ENCODE results near the gene TIRAP. TPM values are rescaled to one million over a fixed set of nuclear protein-coding genes. Genes with fewer than 3 reads are reported as not detected.
A peak's percentile ranks its signal among the peaks of the same experiment; 100 is the strongest.

Gene TIRAP
- total and polyA plus RNA-seq, 9 of the 15 experiments (the other 6 are each of a cell fraction or from before 2014, with no cell fraction given), result 0.60 to 8.7 (median 3.7) TPM

DNA sequence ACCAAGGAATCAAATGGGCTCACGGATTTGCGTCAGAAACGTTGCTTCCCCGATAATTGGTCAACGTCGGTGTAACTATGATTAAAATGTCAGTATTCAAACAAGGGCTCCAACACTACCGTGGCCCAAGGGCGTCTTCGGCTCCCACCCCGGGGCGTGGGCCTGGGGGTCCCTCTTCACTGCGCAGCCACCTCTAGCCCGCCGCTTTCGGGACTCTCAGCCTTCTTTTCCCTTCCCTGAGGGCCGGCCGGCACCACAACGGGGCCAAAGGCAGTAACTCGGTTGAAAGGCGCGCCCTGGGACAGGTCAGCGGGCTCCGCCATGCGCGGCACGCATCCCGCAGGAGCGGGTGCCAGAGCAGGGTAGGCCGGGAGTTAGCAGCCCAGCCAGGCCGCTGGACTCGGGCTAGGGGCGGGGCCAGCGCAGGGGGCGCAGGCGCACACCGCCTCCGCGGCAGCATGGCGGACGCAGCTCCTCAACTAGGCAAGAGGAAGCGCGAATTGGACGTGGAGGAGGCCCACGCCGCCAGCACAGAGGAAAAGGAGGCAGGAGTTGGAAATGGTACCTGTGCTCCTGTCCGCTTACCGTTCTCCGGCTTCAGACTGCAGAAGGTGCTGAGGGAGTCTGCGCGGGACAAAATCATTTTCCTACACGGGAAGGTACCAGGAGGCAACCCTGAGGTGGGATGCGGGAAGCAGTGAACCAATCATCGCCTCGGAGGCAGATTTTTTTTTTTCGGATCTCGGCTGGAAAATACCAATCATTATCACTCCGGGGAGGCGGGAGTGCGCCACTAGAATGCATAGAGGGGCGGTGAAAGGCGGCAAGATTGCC, 20.9 kb downstream of the TIRAP start, which contains the start of gene DCPS (continued):
- TF ChIP-seq, protein P1, sequence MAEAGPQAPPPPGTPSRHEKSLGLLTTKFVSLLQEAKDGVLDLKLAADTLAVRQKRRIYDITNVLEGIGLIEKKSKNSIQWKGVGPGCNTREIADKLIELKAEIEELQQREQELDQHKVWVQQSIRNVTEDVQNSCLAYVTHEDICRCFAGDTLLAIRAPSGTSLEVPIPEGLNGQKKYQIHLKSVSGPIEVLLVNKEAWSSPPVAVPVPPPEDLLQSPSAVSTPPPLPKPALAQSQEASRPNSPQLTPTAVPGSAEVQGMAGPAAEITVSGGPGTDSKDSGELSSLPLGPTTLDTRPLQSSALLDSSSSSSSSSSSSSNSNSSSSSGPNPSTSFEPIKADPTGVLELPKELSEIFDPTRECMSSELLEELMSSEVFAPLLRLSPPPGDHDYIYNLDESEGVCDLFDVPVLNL (CRISPR knock-in tag; IDR thresholded peaks at IDR 0.05; ENCODE audit: low read depth), result no peak
- TF ChIP-seq RBBP5 (IDR thresholded peaks at IDR 0.05; ENCODE audit: borderline replicate concordance, insufficient read depth, low read length, poor library complexity, severe bottlenecking) (peak; percentile 67), MEIS2 (IDR thresholded peaks at IDR 0.05; ENCODE audit: partially characterized antibody) (peak; percentile 64), FIP1L1 (IDR thresholded peaks at IDR 0.05; ENCODE audit: low read depth, low read length, poor library complexity, severe bottlenecking) (peak; percentile 87), ILK (tag; IDR thresholded peaks at IDR 0.05; ENCODE audit: borderline replicate concordance, low read depth) (no peak), FOXK2 (conservative IDR thresholded peaks at IDR 0.05 in 1 of 2, IDR thresholded peaks at IDR 0.05 in 1 of 2; ENCODE audit: low read depth in 2 of 2) (0 out of 4 replicates have a peak, but pooled peaks of 1 of the 2 experiments have one; percentile 41), HNRNPL (IDR thresholded peaks at IDR 0.05; ENCODE audit: low read depth, low read length) (0 out of 2 replicates have a peak, but pooled peaks have one; percentile 65), RFX7 (CRISPR knock-in tag; IDR thresholded peaks at IDR 0.05) (peak; percentile 27; the same call in 1 of the 2 replicates), SRSF1 (IDR thresholded peaks at IDR 0.05; ENCODE audit: low read depth, low read length) (0 out of 2 replicates have a peak, but pooled peaks have one; percentile 48), EGR1 (conservative IDR thresholded peaks at IDR 0.05) (peak; percentile 57)
- TF ChIP-seq, protein P2, sequence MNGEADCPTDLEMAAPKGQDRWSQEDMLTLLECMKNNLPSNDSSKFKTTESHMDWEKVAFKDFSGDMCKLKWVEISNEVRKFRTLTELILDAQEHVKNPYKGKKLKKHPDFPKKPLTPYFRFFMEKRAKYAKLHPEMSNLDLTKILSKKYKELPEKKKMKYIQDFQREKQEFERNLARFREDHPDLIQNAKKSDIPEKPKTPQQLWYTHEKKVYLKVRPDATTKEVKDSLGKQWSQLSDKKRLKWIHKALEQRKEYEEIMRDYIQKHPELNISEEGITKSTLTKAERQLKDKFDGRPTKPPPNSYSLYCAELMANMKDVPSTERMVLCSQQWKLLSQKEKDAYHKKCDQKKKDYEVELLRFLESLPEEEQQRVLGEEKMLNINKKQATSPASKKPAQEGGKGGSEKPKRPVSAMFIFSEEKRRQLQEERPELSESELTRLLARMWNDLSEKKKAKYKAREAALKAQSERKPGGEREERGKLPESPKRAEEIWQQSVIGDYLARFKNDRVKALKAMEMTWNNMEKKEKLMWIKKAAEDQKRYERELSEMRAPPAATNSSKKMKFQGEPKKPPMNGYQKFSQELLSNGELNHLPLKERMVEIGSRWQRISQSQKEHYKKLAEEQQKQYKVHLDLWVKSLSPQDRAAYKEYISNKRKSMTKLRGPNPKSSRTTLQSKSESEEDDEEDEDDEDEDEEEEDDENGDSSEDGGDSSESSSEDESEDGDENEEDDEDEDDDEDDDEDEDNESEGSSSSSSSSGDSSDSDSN (IDR thresholded peaks at IDR 0.05; ENCODE audit: borderline replicate concordance in 1 of 2, low read depth in 2 of 2, low read length in 2 of 2), result peak in 1 of 2 experiments; percentile 72; a peak in 1 of 4 replicates
- TF ChIP-seq, protein P3, sequence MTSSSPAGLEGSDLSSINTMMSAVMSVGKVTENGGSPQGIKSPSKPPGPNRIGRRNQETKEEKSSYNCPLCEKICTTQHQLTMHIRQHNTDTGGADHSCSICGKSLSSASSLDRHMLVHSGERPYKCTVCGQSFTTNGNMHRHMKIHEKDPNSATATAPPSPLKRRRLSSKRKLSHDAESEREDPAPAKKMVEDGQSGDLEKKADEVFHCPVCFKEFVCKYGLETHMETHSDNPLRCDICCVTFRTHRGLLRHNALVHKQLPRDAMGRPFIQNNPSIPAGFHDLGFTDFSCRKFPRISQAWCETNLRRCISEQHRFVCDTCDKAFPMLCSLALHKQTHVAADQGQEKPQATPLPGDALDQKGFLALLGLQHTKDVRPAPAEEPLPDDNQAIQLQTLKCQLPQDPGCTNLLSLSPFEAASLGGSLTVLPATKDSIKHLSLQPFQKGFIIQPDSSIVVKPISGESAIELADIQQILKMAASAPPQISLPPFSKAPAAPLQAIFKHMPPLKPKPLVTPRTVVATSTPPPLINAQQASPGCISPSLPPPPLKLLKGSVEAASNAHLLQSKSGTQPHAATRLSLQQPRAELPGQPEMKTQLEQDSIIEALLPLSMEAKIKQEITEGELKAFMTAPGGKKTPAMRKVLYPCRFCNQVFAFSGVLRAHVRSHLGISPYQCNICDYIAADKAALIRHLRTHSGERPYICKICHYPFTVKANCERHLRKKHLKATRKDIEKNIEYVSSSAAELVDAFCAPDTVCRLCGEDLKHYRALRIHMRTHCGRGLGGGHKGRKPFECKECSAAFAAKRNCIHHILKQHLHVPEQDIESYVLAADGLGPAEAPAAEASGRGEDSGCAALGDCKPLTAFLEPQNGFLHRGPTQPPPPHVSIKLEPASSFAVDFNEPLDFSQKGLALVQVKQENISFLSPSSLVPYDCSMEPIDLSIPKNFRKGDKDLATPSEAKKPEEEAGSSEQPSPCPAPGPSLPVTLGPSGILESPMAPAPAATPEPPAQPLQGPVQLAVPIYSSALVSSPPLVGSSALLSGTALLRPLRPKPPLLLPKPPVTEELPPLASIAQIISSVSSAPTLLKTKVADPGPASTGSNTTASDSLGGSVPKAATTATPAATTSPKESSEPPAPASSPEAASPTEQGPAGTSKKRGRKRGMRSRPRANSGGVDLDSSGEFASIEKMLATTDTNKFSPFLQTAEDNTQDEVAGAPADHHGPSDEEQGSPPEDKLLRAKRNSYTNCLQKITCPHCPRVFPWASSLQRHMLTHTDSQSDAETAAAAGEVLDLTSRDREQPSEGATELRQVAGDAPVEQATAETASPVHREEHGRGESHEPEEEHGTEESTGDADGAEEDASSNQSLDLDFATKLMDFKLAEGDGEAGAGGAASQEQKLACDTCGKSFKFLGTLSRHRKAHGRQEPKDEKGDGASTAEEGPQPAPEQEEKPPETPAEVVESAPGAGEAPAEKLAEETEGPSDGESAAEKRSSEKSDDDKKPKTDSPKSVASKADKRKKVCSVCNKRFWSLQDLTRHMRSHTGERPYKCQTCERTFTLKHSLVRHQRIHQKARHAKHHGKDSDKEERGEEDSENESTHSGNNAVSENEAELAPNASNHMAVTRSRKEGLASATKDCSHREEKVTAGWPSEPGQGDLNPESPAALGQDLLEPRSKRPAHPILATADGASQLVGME (CRISPR knock-in tag; IDR thresholded peaks at IDR 0.05), result peak; percentile 31; the same call in 1 of the 2 replicates
- TF ChIP-seq, protein P4, sequence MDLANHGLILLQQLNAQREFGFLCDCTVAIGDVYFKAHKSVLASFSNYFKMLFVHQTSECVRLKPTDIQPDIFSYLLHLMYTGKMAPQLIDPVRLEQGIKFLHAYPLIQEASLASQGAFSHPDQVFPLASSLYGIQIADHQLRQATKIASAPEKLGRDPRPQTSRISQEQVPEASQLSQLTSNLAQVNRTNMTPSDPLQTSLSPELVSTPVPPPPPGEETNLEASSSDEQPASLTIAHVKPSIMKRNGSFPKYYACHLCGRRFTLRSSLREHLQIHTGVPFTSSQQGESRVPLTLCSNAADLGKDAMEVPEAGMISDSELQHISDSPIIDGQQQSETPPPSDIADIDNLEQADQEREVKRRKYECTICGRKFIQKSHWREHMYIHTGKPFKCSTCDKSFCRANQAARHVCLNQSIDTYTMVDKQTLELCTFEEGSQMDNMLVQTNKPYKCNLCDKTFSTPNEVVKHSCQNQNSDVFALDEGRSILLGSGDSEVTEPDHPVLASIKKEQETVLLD (IDR thresholded peaks at IDR 0.05), result peak; percentile 54; the same call in 1 of the 2 replicates
- TF ChIP-seq, protein P5, sequence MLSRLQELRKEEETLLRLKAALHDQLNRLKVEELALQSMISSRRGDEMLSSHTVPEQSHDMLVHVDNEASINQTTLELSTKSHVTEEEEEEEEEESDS (CRISPR knock-in tag; IDR thresholded peaks at IDR 0.05), result no peak

Data from K562 (cell line).